K562 (cell line): ENCODE data around the gene CYB5D1. TPM values are rescaled to one million over a fixed set of nuclear protein-coding genes. Genes with fewer than 3 reads are reported as not detected.

Source experiments
- BACH1 ChIP-seq: fragments of 200-800 bp; sonication (Bioruptor generic); IDR thresholded peaks from 2 replicates; pipeline ENCODE4 v1.6.1; 2016; ENCODE audit warnings: missing genetic modification characterization, missing compliant biosample characterization
- CTCFL ChIP-seq: IDR thresholded peaks from 2 replicates; pipeline ENCODE4 v1.6.1; 2011; ENCODE audit warnings: borderline replicate concordance, low read depth, mild to moderate bottlenecking, moderate library complexity, low read length; ENCODE audit not compliant: insufficient read depth, poor library complexity, severe bottlenecking
- DPF2 ChIP-seq: fragments of 450-650 bp; IDR thresholded peaks from 2 replicates; pipeline ENCODE4 v1.6.1; 2016
- E2F8 ChIP-seq: fragments of 450-650 bp; IDR thresholded peaks from 2 replicates; pipeline ENCODE4 v1.7.1; 2018; ENCODE audit warnings: mild to moderate bottlenecking, low read depth; ENCODE audit not compliant: partially characterized antibody
- KAT7 ChIP-seq: sonication (generic); formaldehyde crosslinking; IDR thresholded peaks from 2 replicates; pipeline ENCODE4 v1.8.0; 2022; ENCODE audit warnings: missing genetic modification reagents, mild to moderate bottlenecking, borderline replicate concordance
- L3MBTL2 ChIP-seq: fragments of 450-650 bp; IDR thresholded peaks from 2 replicates; pipeline ENCODE4 v1.6.1; 2016; ENCODE audit warnings: mild to moderate bottlenecking, moderate library complexity
- MCM5 ChIP-seq: fragments of 450-650 bp; IDR thresholded peaks from 2 replicates; pipeline ENCODE4 v1.6.1; 2016; ENCODE audit warnings: low read depth
- NBN ChIP-seq: fragments of 450-650 bp; IDR thresholded peaks from 2 replicates; pipeline ENCODE4 v1.6.1; 2016; ENCODE audit warnings: low read depth, mild to moderate bottlenecking
- NCOA6 ChIP-seq: fragments of 450-650 bp; IDR thresholded peaks from 2 replicates; pipeline ENCODE4 v1.6.1; 2017; ENCODE audit warnings: mild to moderate bottlenecking
- NFIC ChIP-seq: fragments of 450-650 bp; IDR thresholded peaks from 2 replicates; pipeline ENCODE4 v1.6.1; 2017; ENCODE audit warnings: mild to moderate bottlenecking, inconsistent platforms
- NONO ChIP-seq, 2 experiments: fragments of 200-400 bp in 1 of 2; fragments of 450-650 bp in 1 of 2; formaldehyde crosslinking in 1 of 2; IDR thresholded peaks; 2 replicates each; pipeline ENCODE4 v1.6.1; 2017; ENCODE audit warnings: low read depth in 2 of 2, mild to moderate bottlenecking in 2 of 2, moderate library complexity in 2 of 2, low read length in 1 of 2
- NRF1 ChIP-seq, 2 experiments: fragments of 450-650 bp; IDR thresholded peaks in 1 of 2; conservative IDR thresholded peaks in 1 of 2; 2 replicates each; pipeline ENCODE4 v1.6.1; 2014; ENCODE audit warnings: mild to moderate bottlenecking in 2 of 2
- POLR3G ChIP-seq: IDR thresholded peaks from 2 replicates; pipeline ENCODE4 v1.6.1; 2011; ENCODE audit not compliant: insufficient read length, insufficient replicate concordance; ENCODE audit errors: extremely low read depth
- RAD51 ChIP-seq: fragments of 450-650 bp; IDR thresholded peaks from 2 replicates; pipeline ENCODE4 v1.7.1; 2016; ENCODE audit warnings: low read depth, mild to moderate bottlenecking, borderline replicate concordance
- RBM14 ChIP-seq: fragments of 200-400 bp; formaldehyde crosslinking; IDR thresholded peaks from 2 replicates; pipeline ENCODE4 v1.6.1; 2018; ENCODE audit warnings: low read depth, mild to moderate bottlenecking, low read length, moderate library complexity, borderline replicate concordance; ENCODE audit not compliant: insufficient read depth
- RNF2 ChIP-seq: sonication (generic); IDR thresholded peaks from 2 replicates; pipeline ENCODE4 v1.6.1; 2016
- SMARCE1 ChIP-seq: fragments of 450-650 bp; IDR thresholded peaks from 2 replicates; pipeline ENCODE4 v1.7.1; 2016; ENCODE audit warnings: mild to moderate bottlenecking
- YBX1 ChIP-seq: fragments of 450-650 bp; IDR thresholded peaks from 2 replicates; pipeline ENCODE4 v1.7.1; 2016; ENCODE audit warnings: mild to moderate bottlenecking
- ZNF143 ChIP-seq: sonication (generic); formaldehyde crosslinking; IDR thresholded peaks from 2 replicates; pipeline ENCODE4 v1.9.0; 2022; ENCODE audit warnings: mild to moderate bottlenecking, missing genetic modification reagents
- ZNF253 ChIP-seq: fragments of 250-450 bp; sonication (Bioruptor Pico); conservative IDR thresholded peaks from 2 replicates; pipeline ENCODE4 v1.6.1; 2021; ENCODE audit warnings: mild to moderate bottlenecking
- ZNF668 ChIP-seq: fragments of 250-450 bp; sonication (Bioruptor Pico); IDR thresholded peaks from 2 replicates; pipeline ENCODE4 v1.8.0; 2022; ENCODE audit warnings: mild to moderate bottlenecking, inconsistent platforms
- polyA plus RNA-seq, 8 experiments: library from polyadenylated mRNA; depleted of rRNA in 4 of 8; stranded (reverse) in 5 of 8; unstranded in 3 of 8; fragments of >200 nt; fragmentation: Nextera tagmentation in 2 of 8; fragmentation: Illumina TruSeq in 1 of 8; extraction: Ambion mirVana in 2 of 8; extraction: Trizol in 1 of 8; gene quantifications; 2 replicates each; pipeline versions ENCODE4 v1.2.1 to v1.2.3, GENCODE V29; 2011 to 2014; ENCODE audit warnings: inconsistent platforms in 1 of 8, missing spikeins in 1 of 8
- total RNA-seq, 7 experiments: library from RNA; depleted of rRNA in 6 of 7; stranded (reverse); fragments of >200 nt in 6 of 7; fragmentation: Illumina TruSeq in 2 of 7; extraction: Trizol in 2 of 7; gene quantifications; 2 replicates each; pipeline versions ENCODE4 v1.2.1 to v1.2.3, GENCODE V29; 2011 to 2021; ENCODE audit warnings: low replicate concordance in 1 of 7
- TF ChIP-seq, protein P1 (sequence below): fragments of 250-450 bp; sonication (Bioruptor Pico); IDR thresholded peaks from 2 replicates; pipeline ENCODE4 v1.5.1; 2021; ENCODE audit warnings: mild to moderate bottlenecking
- TF ChIP-seq, protein P2 (sequence below): sonication (generic); formaldehyde crosslinking; IDR thresholded peaks from 2 replicates; pipeline ENCODE4 v1.8.0; 2022; ENCODE audit warnings: missing genetic modification reagents, mild to moderate bottlenecking, borderline replicate concordance

CYB5D1 gene
- total and polyA plus RNA-seq, 9 of the 15 experiments (the other 6 are each of a cell fraction or from before 2014, with no cell fraction given), result 2.4 to 7.9 (median 5.7) TPM

DNA sequence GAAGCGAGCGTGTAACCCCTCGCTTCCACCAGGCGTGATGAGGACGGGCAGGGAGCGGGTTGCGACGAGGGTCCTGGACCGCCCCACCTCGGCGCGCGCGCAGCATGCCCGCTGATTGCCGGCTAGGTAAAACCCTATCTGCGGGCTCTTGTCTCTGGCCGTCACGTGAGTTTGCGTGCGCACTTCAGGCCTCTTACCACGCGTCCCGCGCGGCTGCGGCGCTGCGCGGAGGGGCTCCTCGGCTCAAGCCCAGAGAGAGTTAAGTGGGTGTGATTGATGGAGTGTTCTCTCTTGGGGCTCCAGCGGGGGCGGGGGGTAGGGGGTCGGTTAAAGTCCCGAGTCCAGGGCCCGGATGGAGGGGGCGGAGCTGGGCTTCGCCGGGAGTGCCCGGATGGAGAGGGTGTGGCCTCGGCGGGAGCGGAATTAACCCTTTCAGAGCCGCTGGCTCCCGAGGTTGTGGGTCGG lies 15.9 kb upstream of the CYB5D1 start (continued):
- TF ChIP-seq, protein P1, sequence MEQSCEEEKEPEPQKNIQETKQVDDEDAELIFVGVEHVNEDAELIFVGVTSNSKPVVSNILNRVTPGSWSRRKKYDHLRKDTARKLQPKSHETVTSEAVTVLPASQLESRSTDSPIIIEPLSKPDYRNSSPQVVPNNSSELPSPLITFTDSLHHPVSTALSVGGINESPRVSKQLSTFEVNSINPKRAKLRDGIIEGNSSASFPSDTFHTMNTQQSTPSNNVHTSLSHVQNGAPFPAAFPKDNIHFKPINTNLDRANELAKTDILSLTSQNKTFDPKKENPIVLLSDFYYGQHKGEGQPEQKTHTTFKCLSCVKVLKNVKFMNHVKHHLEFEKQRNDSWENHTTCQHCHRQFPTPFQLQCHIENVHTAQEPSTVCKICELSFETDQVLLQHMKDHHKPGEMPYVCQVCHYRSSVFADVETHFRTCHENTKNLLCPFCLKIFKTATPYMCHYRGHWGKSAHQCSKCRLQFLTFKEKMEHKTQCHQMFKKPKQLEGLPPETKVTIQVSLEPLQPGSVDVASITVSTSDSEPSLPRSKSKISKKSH, result no peak
- TF ChIP-seq RAD51 (peak; percentile 35; the same call in 1 of the 2 replicates), NBN (no peak), ZNF253 (CRISPR knock-in tag) (no peak), BACH1 (tag) (no peak), NCOA6 (no peak), POLR3G (no peak), KAT7 (CRISPR knock-in tag) (0 out of 2 replicates have a peak, but pooled peaks have one; percentile 33), CTCFL (no peak), E2F8 (no peak), RBM14 (no peak), NONO (IDR thresholded peaks at IDR 0.05; ENCODE audit: low read depth in 2 of 2, low read length in 1 of 2) (no peak), L3MBTL2 (no peak), NRF1 (conservative IDR thresholded peaks at IDR 0.05 in 1 of 2, IDR thresholded peaks at IDR 0.05 in 1 of 2) (peak; percentile 62 to 71), RNF2 (no peak), MCM5 (no peak), NFIC (no peak), SMARCE1 (no peak), ZNF668 (CRISPR knock-in tag) (no peak), DPF2 (no peak), YBX1 (no peak), ZNF143 (CRISPR knock-in tag) (no peak)
- TF ChIP-seq, protein P2, sequence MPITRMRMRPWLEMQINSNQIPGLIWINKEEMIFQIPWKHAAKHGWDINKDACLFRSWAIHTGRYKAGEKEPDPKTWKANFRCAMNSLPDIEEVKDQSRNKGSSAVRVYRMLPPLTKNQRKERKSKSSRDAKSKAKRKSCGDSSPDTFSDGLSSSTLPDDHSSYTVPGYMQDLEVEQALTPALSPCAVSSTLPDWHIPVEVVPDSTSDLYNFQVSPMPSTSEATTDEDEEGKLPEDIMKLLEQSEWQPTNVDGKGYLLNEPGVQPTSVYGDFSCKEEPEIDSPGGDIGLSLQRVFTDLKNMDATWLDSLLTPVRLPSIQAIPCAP (CRISPR knock-in tag), result no peak
